IPS-15b (cell line): ENCODE results near the gene LRRFIP1.
"Not testable (repeated sequence)": the region's sequence is repeated elsewhere in the genome, so short reads cannot be mapped to it uniquely, and the experiment has no call there.

Experiments
- H3K27me3 ChIP-seq: one replicate; pipeline ENCODE4 v1.6.1; 2013; ENCODE audit warnings: low read length; ENCODE audit not compliant: control insufficient read depth, insufficient read depth
- H3K36me3 ChIP-seq: one replicate; pipeline ENCODE4 v1.6.1; 2013; ENCODE audit warnings: low read length; ENCODE audit not compliant: control insufficient read depth, insufficient read depth
- H3K4me1 ChIP-seq: one replicate; pipeline ENCODE4 v1.6.1; 2013; ENCODE audit warnings: mild to moderate bottlenecking, low read length; ENCODE audit not compliant: control insufficient read depth, insufficient read depth
- H3K4me3 ChIP-seq: one replicate; pipeline ENCODE4 v1.5.1; 2013; ENCODE audit warnings: low read depth, low read length
- H3K9ac ChIP-seq: one replicate; pipeline ENCODE4 v1.6.1; 2013; ENCODE audit warnings: low read depth, mild to moderate bottlenecking, low read length
- H3K9me3 ChIP-seq: one replicate; pipeline ENCODE4 v1.6.1; 2013; ENCODE audit warnings: mild to moderate bottlenecking, low read length; ENCODE audit not compliant: control insufficient read depth, insufficient read depth

LRRFIP1 gene

DNA sequence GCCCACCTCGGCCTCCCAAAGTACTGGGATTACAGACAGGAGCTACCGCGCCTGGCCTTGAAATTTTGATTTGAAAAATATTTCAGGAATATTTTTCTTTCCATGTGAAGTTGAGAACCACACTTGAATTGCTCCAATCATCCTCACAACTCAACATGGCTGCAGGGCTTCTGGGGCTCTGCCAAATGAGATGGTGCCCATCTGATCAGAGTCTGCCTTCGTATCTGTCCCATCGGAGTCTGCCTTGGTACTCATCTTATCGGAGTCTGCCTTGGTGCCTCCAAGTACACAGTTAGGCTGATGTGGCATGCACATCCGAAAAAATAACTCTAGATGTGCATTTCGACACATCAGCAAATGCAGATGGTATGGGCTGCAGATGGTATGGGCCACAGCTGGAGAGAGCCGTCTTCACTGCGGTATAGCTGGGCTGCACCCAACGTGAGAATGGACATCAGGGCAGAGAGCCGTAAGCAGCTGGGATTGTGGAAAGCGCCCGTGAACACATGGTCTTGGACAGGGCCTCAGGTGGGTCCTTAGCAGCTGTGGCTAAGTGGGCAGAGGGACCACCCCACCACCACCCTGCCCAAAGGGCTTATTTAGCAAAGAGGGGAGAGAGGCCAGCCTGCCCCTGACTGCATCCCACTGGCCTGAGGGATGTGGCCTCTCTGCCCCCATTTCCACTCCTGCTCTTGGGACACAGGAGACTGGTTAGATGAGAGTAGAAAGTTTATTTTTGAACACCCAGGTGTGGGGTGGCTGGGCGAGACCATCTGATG lies 119.1 kb downstream of the LRRFIP1 start:
- H3K36me3 ChIP-seq = no peaks in the 10 kb centered on the region
- no peak overlapping the region for H3K9ac ChIP-seq
- no peak overlapping the region for H3K4me3 ChIP-seq
- H3K4me1 ChIP-seq = no peaks in the 10 kb centered on the region
- H3K9me3 ChIP-seq = no peaks in the 10 kb centered on the region
- H3K27me3 ChIP-seq = no peaks in the 10 kb centered on the region

DNA sequence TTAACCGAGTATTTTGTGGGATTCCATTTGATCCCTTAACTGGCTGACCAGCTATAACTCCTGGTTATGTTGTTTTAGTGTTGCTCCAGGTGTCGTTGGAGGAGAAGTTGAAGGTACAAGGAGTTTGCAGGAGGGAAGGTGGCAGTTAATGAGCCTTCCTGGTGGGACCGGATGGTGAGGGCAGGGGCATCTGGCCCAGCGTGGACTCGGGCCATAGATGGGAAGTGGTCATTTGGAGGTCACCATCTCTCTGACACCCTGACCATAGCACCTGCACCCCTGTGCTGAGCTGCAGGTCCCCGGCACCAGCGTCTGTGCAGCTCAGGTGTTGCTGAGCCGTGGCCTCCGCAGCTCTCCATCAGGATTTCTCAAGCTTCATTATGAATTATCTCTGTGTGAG lies 119.8 kb downstream of the LRRFIP1 start:
- Histone ChIP-seq H3K4me3 (no peak overlapping the region), H3K9me3 (no peaks in the 10 kb centered on the region), H3K27me3 (no peaks in the 10 kb centered on the region), H3K36me3 (no peaks in the 10 kb centered on the region), H3K9ac (no peak overlapping the region), H3K4me1 (no peaks in the 10 kb centered on the region)

DNA sequence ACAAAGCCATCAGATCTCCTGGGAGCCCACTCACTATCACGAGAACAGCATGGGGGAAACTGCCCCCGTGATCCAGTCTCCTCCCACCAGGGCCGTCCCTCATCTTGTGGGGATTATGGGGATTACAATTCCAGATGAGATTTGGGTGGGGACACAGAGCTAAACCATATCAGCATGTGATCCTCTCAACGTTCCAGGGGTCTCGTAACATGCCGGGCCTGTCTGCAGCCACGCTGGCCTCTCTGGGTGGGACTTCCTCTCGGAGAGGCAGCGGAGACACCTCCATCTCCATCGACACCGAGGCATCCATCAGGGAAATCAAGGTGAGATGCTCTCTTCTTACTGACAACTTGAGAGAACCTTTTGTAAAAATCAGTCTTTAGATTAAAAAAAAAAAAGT lies 121.6 kb downstream of the LRRFIP1 start:
- H3K4me1 ChIP-seq = no peaks in the 10 kb centered on the region
- H3K9me3 ChIP-seq = no peaks in the 10 kb centered on the region
- no peaks in the 10 kb centered on the region for H3K27me3 ChIP-seq
- no peak overlapping the region for H3K4me3 ChIP-seq
- H3K9ac ChIP-seq = no peak overlapping the region
- no peaks in the 10 kb centered on the region for H3K36me3 ChIP-seq

DNA sequence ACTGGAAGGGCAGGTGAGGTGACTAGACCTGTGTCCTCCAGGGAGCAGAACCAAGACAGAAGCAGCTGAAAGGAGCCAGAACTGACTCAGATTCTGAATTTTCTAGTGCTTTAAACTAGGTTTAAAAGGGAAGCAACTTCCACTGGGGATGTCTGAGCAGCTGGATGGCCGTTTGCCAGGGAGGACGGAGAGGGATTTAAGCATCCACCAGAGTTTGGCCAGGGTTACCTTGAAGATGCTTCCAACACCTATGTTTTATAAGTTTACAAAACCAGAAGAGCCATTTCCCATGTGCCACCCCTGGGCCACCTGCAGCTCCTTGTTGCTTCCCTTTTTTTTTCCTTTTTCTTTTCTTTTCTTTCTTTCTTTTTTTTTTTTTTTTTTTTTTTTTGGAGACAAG lies 122.6 kb downstream of the LRRFIP1 start:
- H3K9ac ChIP-seq = no peak overlapping the region
- H3K4me1 ChIP-seq = no peaks in the 10 kb centered on the region
- no peaks in the 10 kb centered on the region for H3K9me3 ChIP-seq
- H3K36me3 ChIP-seq = peaks cover 5% of the 10 kb centered on the region
- no peaks in the 10 kb centered on the region for H3K27me3 ChIP-seq
- no peak overlapping the region for H3K4me3 ChIP-seq

DNA sequence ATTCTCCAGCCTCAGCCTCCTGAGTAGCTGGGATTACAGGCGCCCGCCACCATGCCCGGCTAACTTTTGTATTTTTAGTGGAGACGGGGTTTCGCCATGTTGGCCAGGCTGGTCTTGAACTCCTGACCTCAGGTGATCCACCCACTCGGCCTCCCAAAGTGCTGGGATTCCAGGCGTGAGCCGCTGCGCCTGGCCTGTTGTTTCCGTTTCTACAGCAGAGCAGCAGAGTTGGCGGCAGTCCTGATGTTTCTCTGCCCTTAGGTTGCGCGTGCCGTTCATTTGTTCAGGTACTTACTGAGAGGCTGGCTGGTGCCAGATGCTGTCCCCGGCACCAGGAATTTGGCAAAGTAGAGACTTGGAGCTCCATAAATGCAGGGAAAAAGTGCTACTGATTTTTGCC lies 123.1 kb downstream of the LRRFIP1 start:
- not testable (repeated sequence) for H3K4me3 ChIP-seq, H3K36me3 ChIP-seq, H3K9ac ChIP-seq, H3K4me1 ChIP-seq, H3K27me3 ChIP-seq, H3K9me3 ChIP-seq

DNA sequence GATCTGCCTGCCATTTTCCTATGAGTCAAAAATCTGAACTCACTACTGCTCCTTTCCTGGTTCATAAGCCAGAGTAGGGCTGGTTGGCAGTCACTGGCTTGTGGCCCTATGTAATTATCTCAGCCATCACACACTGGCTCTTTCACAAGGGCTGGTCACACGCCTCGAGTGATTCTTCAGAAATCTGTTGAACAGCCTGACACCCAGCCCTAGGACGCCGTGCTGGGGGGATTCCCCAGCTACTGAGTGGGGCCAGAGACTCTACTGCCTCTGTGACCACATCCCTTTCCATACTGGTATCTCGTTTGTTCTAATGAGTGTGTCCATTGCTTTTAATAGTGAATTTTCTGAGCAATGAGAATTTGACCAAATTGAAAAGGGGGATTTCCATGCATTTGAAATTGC lies 125.4 kb downstream of the LRRFIP1 start:
- H3K9ac ChIP-seq = no peak overlapping the region
- no peaks in the 10 kb centered on the region for H3K4me1 ChIP-seq
- no peak overlapping the region for H3K4me3 ChIP-seq
- no peaks in the 10 kb centered on the region for H3K9me3 ChIP-seq
- H3K36me3 ChIP-seq = peaks cover 16% of the 10 kb centered on the region
- no peaks in the 10 kb centered on the region for H3K27me3 ChIP-seq

DNA sequence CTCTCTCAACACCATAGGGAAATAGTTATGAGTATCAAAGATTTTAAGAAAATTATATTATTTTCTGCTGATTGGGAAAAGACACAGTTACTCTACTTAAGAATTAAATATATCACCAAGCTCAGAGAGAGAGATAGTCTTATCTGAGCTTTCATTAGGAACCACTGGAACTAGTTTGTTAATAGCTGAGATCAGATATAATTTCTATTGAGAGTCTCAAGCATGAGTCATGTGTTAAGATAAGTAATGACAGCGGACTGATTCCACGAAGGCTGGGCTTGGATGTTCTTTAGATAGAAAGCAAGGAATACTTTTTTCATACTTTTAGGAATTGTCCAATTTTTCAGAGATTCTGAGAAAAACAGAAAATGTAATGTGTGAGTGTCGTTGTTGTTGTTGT lies 126.8 kb downstream of the LRRFIP1 start:
- Histone ChIP-seq H3K9ac (no peak overlapping the region), H3K4me1 (no peaks in the 10 kb centered on the region), H3K36me3 (peaks cover 16% of the 10 kb centered on the region), H3K27me3 (no peaks in the 10 kb centered on the region), H3K9me3 (no peaks in the 10 kb centered on the region), H3K4me3 (no peak overlapping the region)

DNA sequence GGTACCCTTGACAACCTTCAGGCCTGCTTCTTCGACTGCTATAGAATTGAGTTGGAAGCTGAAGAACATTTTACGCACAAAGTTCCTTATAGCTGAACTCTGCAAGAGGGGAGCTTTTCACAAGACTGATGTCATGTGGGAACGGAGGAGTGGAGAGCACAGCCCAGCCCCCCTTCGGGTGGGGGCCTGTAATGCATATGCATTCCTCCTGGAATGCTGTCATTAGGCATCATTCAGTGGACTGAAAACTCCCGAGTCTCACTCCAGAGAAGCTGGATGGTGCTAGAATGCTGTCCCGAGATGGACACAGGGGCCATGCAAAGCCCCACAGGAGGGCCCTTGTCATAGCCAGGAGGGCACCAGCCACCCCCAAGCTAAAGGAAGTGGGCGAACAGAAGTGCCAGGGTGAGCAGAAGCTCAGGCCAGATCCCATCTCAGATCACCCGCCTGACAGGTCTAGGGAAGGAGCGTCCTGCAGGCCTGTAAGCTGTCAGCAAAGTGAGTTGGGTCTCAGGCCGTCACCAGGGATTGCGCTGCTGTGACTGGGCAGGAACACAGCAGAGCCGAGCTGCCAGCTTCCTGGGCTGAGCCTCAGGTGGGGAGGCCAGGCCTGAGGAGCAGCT lies 127.3 kb downstream of the LRRFIP1 start:
- peaks cover 16% of the 10 kb centered on the region for H3K36me3 ChIP-seq

DNA sequence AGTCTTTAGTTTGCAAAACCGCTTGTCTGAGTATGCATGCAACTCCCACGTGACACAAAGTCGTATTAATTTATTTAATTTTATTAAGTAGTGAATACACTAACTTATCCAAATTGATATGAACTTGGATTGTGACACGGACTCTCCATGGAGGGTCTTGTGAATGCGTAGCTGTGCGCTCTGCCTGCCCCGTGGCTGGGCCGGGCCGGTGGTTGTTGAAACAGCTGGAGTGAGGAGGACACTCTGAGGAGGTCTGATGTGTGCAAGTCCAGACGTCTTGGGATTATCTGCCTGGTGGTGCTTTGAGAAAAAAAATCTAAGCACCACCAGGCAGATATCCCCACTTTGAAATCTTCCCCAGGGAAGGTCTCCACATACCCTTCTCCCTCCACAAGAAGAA lies 130.2 kb downstream of the LRRFIP1 start:
- Histone ChIP-seq H3K36me3 (peaks cover 20% of the 10 kb centered on the region), H3K27me3 (no peaks in the 10 kb centered on the region), H3K4me1 (no peaks in the 10 kb centered on the region), H3K9ac (no peak overlapping the region), H3K9me3 (no peaks in the 10 kb centered on the region), H3K4me3 (no peak overlapping the region)

More for the DNA sequence above, 127.3 kb downstream of the LRRFIP1 start:
- Histone ChIP-seq H3K4me1 (no peaks in the 10 kb centered on the region), H3K4me3 (no peak overlapping the region), H3K9ac (no peak overlapping the region), H3K27me3 (no peaks in the 10 kb centered on the region), H3K9me3 (no peaks in the 10 kb centered on the region)

DNA sequence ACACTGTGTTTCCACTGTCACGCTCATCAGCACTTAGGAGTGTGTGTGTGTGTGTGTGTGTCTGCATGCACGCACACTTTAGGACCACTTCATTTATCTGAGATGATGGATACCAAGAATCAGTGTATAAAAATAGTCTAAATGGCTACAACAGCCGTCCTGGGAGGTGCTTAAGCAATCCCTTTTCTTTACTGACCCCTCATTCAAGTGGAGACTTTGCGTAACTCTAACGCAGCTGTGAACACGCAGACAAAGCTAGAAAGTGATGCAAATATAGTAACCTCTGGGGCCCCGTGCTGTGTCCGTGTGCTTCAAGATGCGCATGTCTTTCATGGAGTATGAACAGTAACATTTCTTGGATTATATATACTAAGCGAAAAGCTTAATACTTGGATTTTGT lies 130.8 kb downstream of the LRRFIP1 start:
- no peak overlapping the region for H3K9ac ChIP-seq
- no peaks in the 10 kb centered on the region for H3K4me1 ChIP-seq
- H3K36me3 ChIP-seq = peaks cover 20% of the 10 kb centered on the region
- no peaks in the 10 kb centered on the region for H3K27me3 ChIP-seq
- no peaks in the 10 kb centered on the region for H3K9me3 ChIP-seq
- H3K4me3 ChIP-seq = no peak overlapping the region

DNA sequence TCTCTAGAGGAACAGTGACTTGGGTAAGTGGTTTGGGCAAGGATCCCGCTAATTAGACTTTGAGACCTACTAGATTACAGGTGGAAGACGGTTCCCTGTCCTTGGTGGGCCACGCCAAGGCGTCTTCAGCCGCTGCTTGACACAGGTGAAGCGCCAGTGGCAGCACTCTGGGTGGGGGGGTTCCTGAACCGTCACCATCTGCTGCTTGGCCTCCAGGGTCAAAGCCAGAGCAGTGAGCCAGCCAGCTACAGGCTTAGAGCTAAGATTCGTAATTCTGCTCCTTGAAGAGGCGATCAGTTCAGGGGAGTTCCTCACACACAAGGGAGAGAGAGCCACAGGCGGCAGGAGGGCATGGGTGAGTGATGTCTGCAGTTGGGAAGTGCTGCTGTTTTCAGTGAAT lies 131.8 kb downstream of the LRRFIP1 start:
- no peak overlapping the region for H3K9ac ChIP-seq
- no peaks in the 10 kb centered on the region for H3K9me3 ChIP-seq
- no peak overlapping the region for H3K4me3 ChIP-seq
- H3K4me1 ChIP-seq = no peaks in the 10 kb centered on the region
- peaks cover 20% of the 10 kb centered on the region for H3K36me3 ChIP-seq
- no peaks in the 10 kb centered on the region for H3K27me3 ChIP-seq
